DMS153 (cell line): ENCODE measurements around the gene KIFBP.
"Not testable (repeated sequence)": the region's sequence is repeated elsewhere in the genome, so short reads cannot be mapped to it uniquely, and the experiment has no call there.

Experiments used
- DNase-seq: peaks from one replicate; lab custom pipeline; 2025; lab: John Stamatoyannopoulos, UW

KIFBP gene

DNA sequence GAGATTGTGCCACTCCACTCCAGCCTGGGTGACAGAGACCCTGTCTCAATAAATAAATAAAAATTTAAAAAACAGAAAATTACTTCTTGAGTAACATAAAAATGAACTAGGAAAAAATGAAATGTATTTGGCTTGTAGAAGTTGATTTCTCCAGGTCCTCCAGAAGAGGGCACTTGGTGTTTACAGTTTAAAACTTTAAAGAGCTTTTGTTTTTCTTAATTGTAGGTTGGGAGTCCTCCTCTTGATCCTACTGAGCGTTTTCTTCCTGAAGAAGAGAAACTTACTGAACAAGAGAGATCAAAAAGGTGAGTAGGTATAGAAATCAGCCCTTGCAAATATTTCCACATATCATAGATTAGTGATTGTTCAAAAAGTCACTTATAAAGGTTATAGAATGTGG lies 16.2 kb downstream of the KIFBP start:
- DNase-seq = no peak

DNA sequence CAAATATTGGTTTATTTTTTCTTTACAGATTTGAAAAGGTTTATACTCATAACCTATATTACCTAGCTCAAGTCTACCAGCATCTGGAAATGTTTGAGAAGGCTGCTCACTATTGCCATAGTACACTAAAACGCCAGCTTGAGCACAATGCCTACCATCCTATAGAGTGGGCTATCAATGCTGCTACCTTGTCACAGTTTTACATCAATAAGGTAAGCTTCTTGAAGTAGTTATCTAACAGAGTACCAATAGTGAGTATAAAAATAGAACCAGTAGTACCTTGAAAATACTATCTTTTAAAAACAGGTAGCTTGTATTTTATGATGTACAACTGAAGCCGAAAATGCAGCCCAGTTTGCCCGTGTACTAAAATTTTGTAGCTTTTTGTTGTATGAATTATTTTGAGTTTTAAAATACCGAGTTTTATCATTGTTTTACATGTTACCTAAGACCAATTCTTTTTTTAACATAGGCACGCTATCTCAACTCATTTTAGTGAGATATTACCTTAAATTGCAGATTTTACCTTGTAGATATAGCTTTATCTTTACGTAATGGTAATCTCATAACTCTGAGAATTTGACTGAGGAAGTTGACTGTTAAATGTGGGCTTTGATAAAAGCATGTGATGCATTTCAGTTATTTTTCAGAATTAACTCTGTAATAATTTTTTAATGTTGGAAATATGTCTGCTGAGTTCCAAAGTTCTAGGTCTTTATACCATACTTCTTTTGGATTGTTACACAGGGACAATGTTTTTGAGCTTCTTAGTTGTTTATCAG lies 17.3 kb downstream of the KIFBP start:
- DNase-seq = no peak

DNA sequence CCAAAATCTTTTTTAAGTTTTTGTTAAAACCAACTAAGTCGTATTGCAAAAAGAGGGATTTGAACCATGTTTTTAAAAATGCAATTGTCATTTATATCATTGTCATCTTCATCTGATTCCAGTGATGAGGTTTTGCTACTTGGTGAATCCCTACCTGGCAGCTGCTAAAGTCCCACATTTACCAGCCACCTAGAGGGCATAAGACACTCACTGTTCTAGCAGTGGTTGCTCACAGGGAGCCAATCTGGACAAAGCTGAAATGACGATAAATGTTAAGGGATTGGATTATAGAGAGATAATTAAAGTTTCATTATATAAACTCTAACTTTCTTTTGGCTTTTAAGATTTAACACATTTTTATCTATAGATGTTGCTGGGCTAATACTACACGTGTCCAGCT lies 18.7 kb downstream of the KIFBP start:
- no peak for DNase-seq

DNA sequence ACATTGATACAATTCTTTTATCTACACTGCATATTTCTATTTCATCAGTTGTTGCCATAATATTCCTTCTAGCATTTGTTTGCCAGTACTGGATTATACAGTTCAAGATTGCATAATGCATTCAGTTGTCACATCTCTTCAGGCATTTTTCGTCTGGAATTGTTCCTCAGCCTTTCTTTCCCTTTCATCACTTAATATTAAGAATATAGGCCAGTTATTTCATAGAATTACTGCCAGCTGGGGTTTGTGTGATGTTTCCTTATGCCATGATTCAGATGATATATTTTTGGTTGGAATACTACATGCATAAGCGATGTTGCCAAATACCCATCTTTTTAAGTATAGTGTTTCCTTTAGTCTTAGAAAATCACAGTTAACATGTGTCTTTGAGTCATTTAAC lies 20.8 kb downstream of the KIFBP start:
- DNase-seq = no peak

DNA sequence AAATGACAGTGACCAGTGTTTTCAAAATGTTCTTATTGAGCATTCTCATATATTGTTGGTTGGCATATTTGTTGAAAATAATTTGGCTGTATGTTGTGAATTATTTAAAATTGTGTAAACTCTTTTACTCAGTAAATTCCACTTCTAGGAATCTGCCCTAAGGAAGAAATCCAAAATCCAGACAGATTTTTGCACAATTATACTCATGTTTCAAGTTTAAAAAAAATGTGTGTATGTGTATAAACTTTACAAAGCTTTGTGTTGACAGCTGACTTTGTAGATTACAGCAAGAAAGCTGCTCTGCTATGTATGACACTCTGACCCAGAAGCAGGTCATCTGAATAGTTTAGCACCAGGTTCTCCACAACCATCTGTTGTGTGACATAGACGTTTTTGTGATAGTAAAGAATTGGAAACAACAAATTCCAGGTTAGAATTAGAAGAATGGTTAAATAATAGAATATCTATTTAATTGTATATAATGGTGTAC lies 21.6 kb downstream of the KIFBP start:
- no peak for DNase-seq

DNA sequence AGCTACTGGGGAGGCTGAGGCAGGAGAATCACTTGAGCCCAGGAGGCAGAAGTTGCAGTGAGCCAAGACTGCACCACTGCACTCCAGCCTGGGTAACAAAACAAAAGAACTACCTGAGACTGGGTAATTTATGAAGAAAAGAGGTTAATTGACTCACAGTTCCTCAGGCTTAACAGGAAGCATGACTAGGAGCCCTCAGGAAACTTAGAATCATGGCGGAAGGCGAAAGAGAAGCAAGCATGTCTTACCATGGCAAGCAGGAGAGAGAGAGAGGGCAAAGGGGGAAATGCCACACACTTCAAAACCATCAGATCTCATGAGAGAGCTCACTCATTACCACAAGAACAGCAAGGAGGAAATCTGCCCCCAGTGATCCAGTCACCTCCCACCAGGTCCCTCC lies 24.2 kb downstream of the KIFBP start:
- not testable (repeated sequence) for DNase-seq

DNA sequence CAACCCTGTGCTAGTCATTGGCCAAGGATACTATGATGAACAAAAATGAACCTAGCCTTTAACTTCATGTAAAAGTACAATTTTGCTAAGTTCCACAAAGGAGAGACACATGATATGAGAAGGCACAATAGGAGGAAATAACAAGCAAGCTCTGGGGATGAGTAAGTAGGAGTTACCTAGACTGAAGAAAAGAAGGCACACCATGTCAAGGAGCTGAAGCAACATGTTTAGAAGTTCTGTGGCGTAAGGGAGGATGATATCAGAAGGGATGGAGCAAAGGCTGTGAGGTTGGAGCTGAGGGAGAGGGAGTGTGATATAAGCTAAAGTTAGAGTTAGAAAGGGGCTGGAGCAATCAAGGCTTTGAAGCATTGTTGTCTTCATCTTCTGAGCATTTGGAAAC lies 25.6 kb downstream of the KIFBP start:
- no peak for DNase-seq

DNA sequence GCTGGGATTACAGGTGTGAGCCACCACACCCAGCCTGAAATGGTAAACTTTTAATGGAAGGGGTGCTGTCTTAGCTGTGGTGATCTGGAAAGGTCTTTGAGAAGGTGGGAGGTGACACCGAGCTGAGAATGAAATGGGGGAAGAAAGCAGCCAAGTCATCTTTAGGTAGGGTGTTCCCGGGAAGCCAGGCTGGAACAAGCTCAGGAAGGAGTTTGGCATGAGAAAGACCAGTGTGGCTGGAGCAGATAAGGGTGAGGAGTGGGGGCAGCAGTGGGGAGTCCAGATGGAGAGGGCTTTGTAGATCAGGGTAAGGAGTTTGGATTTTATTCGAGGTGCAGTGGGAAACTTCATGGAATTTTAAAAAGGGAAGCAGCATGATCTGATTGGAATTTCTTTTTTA lies 30.0 kb downstream of the KIFBP start:
- no peak for DNase-seq

DNA sequence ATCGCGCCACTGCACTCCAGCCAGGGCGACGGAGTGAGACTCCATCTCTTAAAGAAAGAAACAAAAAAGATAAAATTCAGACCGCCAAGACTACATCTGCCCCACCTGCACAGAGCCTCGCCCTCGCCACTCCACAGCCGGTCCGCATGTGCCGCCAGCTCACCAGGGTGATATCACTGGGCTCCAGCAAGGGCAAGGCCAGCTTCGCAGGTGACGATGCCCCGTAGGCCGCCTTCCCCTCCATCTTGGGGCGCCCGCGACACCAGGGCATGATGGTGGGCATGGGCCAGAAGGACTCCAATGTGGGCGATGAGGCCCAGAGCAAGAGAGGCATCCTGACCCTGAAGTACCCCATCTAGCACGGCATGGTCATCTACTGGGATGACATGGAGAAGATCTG lies 34.0 kb downstream of the KIFBP start:
- DNase-seq = no peak

DNA sequence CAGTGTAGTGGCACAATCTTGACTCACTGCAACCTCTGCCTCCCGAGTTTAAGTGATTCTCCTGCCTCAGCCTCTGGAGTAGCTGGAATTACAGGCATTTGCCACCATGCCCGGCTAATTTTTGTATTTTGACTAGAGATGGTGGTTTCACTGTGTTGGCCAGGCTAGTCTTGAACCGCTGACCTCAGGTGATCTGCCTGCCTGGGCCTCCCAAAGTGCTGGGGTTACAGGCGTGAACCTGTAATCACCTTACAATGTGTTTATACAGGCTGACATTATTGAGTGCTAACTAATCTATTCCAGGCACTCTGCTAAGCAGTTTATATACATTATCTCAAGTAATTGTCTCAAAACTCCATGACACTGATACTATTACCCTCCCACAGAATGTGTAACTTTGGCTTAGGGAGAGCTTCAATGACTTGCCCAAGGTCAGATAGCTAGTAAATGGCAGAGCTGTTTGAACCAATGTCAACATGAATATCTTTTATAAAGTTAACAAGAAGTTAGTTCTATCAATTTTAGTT lies 36.8 kb downstream of the KIFBP start:
- DNase-seq = no peak

DNA sequence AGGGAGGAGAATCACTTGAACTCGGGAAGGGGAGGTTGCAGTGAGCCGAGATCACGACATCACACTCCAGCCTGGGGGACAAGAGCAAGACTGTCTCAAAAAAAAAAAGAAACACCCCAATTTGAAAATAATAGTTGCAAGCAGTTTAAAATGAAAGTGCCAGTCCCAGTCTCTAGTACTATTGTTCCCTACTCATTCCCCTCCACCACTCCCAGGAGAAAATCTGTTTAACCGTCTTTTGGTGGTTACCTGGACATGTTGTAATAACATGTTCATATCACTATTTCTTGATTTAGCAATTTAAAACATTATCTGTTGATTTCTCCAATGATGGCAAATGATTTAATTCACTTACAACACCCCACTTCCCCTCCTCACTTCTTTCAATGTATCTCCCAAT lies 44.7 kb downstream of the KIFBP start:
- DNase-seq = no peak

DNA sequence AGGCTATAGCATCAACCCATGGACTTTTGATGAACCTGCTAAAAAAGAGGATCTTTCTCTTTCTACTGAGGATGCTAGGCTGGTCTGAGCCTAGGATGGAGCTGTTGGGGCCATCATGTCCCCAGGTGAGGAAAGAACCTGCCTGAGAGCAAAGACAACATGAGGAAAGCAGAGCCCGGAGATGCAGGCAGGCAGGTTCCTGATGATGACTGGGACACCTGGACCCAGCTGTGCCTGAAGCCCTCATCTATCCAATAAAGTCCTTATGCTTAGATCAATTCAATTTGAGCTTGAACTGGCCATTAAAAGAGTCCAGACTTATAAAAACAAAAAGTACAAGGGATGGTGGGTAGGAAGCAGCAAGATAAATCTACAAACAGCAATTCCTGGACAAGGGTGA lies 48.9 kb downstream of the KIFBP start:
- no peak for DNase-seq

DNA sequence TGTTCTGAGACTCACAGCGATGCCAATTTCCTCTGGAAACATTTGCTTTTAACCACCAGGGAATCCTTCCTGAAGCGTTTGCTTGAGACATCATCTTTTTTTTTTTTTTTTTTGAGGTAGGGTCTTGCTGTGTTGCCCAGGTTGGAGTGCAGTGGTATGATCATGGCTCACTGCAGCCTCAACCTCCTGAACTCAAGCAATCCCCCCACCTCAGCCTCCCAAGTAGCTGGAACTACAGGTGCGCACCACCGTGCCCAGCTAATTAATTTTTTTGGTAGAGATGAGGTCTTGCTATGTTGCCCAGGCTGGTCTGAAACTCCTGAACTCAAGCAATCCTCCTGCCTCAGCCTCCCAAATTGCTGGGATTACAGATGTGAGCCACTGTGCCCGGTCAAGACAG lies 52.3 kb downstream of the KIFBP start:
- not testable (repeated sequence) for DNase-seq

DNA sequence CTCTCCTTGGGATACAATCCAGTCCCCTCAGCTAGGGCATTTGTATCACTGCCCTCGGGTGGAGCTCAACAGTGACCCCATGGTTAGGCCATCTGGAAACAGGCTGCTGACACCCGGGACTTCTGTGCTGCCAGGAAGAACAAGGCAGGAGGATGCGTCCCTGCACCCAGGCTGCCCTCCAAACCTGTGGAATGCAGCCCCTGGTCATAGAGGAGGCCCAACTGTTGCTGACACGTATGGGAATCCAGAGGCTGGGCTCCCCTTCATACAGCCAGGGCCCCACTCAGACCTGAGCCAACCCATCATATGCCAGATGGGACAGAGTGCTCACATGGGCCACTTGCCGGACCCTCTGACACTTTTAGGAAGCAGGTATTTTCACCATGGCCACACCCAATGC lies 53.8 kb downstream of the KIFBP start:
- DNase-seq = no peak

DNA sequence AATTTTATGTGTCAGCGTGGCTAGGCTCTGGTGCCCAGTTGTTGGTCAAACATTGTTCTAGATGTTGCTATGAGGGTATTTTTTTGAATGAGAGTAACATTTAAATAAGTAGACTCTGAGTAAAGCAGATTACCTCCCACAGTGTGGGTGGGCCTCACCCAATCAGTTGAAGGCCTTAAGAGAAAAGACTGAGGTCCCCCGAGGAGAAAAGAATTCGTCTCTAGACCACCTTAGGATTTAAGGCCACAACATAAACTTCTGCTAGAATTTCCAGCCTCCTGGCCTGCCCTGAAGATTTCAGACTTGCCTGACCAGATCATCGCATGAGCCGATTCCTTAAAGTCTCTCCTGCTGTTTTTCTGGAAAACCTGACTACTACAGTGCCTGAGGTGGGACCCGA lies 54.2 kb downstream of the KIFBP start:
- no peak for DNase-seq

DNA sequence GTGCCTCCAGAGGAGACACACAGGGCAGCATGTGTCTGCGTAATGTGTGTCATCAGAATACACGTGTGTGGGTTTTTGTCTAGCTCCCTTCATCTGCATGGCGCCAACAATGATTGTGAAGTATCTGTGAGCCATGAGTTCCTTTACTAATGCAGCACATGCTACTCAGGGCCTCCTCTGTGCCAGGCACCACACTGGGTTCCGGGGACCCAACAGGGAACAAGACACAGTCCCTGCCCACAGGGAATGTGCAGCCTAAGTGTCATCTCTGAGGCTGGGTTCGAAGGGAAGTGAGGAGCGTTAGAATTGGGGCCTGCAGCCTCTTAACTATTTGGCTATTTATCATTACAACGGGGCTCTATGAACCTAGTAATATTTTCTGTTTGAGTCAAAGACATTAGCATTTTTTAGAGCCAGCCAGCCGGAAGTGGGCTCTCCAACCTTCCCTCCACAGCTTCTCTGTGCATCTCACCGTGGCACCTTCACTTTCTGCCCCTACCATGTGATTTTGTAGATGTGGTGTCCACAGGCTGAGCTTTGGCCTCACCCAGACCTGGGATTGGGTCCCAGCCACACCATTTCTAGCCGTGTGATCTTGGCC lies 55.4 kb downstream of the KIFBP start:
- no peak for DNase-seq

DNA sequence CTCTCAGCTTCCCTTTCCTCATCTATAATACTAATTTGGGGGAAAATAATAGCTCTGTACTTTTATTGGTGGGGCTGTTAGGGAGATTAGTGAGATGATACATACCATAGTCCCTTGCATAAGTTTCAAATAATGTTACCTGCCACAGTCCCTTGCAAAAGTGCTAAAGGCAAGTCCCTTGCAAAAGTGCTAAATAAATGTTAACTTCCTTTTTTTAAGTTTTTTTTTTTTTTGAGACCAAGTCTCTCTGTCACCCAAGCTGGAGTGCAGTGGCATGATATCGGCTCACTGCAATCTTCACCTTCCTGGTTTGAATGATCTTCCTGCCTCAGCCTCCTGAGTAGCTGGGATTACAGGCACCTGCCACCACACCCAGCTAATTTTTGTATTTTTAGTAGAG lies 55.9 kb downstream of the KIFBP start:
- no peak for DNase-seq

DNA sequence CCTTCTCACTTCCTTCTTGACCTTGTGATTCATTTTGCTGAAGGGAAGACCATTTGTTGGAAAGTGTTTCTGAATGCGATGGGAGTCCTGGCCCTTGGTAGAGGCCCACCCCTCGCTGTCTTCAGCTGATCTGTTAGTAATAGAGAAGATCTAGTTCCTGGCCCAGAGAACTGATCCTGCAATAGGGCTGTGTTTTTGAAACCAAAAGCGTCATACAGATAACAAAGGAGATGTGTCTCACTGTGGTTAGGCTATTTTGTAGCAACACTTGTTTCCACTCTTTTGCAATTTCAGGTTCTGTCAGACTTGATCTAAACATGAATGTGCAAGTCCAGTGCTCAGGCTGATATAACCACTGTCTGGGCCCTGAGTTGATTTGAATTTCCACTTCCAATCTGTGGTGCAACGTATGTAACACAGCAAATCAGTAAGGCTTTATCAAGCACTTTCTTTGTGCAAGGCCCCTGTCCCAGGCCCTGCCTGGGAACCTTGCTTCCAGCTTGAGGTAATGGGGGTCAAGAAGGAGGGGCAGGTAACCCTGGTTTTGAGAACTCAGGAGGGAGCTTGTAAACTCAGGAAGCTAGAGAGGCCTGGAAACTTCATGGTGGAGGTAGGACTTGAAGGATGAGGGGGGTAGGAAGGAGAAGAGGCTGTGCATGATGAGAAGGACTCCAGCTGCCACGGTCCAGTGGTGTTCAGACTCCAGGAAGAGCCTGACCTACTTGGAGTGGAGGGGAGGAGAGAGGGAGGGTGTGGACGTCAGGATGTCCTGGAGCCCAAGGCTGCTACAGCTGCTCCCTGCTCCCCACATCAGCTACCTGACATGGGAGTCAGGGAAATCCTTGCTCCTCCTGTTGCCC lies 57.1 kb downstream of the KIFBP start:
- DNase-seq = no peak

DNA sequence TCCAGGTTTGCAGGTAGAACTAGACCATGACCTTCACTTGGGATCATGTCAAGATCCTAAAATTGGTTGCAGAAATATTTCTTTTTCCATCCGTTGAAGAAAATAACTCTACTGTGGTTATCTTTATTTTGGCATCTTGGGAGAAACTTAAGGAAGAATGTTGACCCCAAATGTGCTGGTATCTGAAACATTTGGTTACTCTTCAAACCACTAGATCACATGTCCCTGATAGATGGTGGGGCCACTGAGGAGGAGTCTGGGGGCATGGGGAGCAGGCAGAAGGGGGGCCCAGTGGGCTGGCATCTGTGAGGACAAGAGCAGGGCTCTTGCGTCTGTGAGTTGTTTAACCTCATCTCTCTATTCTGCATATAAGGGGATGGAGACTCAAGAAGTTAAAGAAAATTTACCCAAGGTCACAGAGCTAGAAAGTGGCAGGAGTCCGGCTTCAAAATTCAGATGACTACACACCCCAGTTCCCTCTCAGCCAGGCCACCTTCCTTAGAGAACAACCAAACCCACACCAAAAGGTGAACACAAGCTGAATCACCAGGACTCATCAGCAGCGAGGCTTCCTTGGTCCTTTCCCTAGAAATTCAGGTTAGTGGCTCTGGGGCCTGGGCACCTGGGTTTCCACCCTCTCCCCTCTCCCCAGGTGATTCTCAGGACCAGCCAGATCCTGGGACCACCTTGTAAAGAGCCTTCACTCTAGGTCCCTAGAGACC lies 58.7 kb downstream of the KIFBP start:
- no peak for DNase-seq

DNA sequence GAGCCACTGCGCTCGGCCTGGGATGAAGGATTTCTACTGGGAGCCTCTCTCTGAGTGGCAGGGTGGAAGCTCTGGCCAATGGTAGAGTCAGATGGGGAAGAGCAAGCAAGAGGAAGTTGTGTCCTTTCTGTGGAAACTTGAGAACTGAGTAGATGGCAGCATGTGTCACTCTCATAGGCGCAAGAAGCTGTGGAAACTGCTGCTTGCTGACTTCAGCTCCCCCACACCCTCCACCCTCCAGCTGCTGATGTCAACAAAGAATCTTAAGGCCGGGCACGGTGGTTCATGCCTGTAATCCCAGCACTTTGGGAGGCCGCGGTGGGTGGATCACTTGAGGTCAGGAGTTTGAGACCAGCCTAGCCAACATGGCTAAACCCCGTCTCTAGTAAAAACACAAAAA lies 59.5 kb downstream of the KIFBP start:
- DNase-seq = no peak

DNA sequence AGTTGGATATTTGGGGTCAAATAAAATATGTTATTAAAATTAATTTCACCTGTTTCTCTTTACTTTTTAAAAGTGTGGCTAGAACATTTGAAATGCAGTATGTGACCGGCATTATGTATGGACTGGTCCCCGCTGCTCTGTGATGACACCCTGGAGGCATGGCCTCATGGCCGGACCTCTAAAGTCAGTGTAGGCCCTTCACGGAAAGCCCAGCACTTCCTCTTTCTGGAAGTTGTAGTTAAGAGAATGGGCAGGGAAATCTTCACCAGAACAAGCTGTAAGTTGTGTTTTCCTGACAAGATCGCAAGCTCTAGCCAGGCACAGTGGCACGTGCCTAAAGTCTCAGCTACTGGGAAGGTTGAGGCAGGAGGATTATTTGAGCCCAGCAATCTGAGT lies 61.0 kb downstream of the KIFBP start:
- no peak for DNase-seq

DNA sequence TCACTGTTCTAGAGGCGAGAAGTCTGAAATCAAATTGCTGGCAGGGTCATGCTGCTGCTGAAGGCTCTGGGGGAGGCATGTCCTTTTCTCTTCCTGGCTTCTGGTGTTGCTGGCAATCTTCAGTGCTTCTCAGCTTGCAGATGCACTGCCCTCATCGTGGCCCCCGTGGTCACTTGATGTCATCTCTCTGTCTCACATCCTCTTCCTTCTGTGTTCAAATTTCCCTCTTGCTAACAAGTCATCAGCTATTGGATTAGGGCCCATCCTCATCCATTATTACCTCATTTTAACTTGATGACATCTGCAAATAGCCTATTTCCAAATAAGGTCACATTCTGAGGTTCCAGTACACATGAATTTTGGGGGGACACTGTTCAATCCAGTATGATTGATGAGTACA lies 62.7 kb downstream of the KIFBP start:
- no peak for DNase-seq
